ENCODE results near the gene GPRC5C.

Gene GPRC5C

DNA sequence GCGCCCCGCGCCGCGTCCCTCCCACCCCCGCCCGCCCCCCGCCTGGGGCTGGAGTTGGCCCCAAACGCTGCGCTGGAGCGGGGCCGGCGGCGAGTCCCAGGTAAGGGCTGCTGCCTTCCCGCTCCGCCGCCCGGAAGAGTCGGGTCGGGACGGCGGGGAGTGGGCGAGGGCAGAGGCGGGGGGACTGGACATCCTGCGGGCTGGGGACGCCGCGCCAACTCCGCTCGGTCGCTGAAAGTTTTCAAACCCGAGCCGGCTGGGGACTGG, 469 bp downstream of the GPRC5C start:
- Mint-ChIP-seq H3K4me3 (no peak overlapping the region), H3K27me3 (peaks cover 40 to 77% of the 10 kb centered on the region in 2 donors), H3K9me3 (no peaks in the 10 kb centered on the region), H3K4me1 (ENCODE audit: low read depth in 2 of 2) (peaks cover 3 to 5% of the 10 kb centered on the region in 2 donors), H3K36me3 (ENCODE audit: insufficient read depth) (peaks cover 7% of the 10 kb centered on the region), H3K27ac (no peak overlapping the region)
- no peak for ATAC-seq (replicated peaks)
- DNase-seq: no peak

DNA sequence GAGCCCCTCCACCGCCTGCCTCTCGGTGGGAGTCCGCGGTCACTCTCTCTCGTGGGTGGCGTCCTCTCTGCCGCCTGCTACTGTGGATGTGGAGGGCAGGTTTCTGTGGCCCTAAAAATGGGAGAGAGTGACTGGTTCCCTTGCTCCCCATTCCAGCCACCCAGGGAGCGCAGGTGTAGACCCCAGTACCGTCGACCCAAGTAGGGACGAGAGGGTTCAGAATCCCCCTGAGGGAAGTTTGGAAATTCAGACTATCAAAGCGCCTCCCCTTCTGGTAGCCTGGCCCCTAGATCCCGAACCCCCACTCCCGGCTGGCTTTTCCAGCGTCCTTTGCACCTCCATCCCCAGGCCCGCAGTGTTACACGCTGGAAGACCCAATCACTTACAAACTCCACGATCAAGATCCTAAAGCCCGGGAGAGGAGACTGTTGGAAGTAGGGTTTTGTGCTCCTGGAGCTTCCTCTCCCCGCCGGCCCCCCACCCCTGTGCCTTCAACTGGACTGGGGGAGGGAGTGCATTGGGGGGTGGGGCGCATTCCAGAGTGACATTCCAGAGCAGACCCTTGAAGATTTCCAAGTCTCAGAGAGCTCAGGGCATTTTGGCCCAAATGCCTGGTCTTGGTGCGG, 991 bp downstream of the GPRC5C start:
- peak overlapping the region; percentile 27 to 63 for H3K4me3 Mint-ChIP-seq
- no peak overlapping the region for H3K27ac Mint-ChIP-seq
- H3K27me3 Mint-ChIP-seq: peaks cover 40 to 72% of the 10 kb centered on the region in 2 donors
- DNase-seq: no peak
- H3K36me3 Mint-ChIP-seq (ENCODE audit: insufficient read depth): peaks cover 8% of the 10 kb centered on the region
- no peak for ATAC-seq (replicated peaks)
- H3K4me1 Mint-ChIP-seq (ENCODE audit: low read depth in 2 of 2): peaks cover 3 to 5% of the 10 kb centered on the region in 2 donors
- H3K9me3 Mint-ChIP-seq: peaks cover 0 to under 1% of the 10 kb centered on the region in 2 donors

DNA sequence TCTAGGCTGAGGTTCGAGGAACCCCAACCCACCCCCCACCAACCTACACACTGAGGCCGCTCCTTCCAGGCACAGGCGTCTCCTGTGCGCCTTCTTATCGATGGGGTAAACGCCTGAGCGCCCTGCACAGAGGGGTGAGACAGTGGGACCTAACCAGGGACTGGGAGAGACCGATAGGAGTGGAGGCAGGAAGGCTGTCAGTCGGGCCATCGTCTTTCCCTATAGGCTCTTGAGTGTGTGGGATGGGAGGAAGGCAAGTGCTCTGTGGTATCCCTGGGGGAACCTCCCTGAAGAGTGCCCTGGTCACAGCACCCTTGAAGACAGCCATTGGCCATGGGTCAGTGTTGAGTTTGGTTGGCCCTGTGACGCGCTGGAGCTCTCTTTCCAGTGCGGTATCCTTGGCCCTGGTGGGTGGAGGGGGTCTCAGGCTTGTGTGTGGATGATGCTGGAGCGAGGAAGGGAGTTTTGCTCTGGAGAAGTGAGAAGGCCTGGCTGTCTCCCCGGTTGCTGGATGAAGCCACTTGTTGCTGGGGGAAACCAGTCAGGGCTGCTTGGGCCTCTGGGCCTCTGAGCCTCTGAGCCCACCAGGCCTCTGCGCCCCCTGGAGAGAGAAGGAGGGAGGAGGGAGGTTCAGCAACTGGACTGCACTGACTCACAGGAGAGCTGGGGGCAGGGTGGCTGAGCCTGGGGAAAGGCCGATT, 1.7 kb downstream of the GPRC5C start:
- Mint-ChIP-seq H3K27ac (no peak overlapping the region), H3K36me3 (ENCODE audit: insufficient read depth) (peaks cover 10% of the 10 kb centered on the region), H3K27me3 (peaks cover 40 to 71% of the 10 kb centered on the region in 2 donors), H3K4me1 (ENCODE audit: low read depth in 2 of 2) (peaks cover 3 to 5% of the 10 kb centered on the region in 2 donors), H3K4me3 (no peak overlapping the region), H3K9me3 (peaks cover 0 to 2% of the 10 kb centered on the region in 2 donors)
- ATAC-seq (replicated peaks) (no peak), DNase-seq (no peak)

DNA sequence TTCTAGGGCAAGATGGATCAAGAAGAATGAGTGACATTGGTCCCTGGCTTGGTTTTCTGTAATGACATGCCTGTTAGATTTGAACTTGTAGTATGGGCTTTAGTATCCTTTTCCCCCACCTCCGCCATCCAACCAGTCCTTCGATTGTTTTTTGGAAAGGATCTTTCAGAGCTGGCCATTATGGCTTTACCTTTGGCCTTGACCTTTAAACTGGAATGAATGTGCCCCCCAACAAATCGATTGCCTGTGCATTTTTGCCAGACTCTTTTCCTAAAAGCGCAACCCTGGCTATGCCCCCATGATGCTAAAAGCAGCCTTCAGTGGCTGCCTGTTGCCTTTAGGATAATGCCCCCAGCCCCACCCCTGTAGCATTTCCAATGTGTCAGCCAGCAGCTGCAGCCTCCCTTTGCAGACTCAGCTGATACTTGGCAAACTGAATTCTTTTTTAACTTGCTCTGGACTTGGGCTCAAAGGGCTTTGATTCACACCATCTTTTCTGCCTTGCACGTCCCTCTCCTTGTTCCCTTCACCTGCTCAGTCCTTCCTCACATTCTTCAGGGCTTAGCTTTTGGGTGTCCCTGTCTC, 4.0 kb downstream of the GPRC5C start:
- Mint-ChIP-seq H3K4me1 (ENCODE audit: low read depth in 2 of 2) (peaks cover 3 to 12% of the 10 kb centered on the region in 2 donors), H3K27me3 (peaks cover 28 to 63% of the 10 kb centered on the region in 2 donors), H3K9me3 (peaks cover 0 to 5% of the 10 kb centered on the region in 2 donors), H3K36me3 (ENCODE audit: insufficient read depth) (peaks cover 12% of the 10 kb centered on the region), H3K4me3 (no peak overlapping the region), H3K27ac (no peak overlapping the region)
- ATAC-seq (replicated peaks) (no peak), DNase-seq (no peak)

DNA sequence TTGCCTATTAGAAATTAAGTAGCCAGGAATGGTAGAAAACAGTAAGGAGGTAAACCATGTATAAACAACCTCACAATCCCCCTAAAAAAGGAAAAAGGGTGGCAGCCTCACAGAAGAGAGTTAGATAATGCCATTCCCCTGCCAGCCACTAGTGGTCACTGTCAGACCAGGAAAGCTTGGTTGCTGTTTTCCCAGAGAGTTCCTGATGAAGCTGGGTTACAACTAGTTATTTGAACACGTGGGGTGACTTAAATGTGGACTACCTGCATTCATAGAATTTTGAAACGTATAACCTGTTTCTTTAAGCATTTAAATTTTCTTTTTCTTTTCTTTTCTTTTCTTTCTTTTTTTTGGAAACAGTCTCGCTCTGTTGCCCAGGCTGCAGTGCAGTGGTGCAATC, 5.8 kb downstream of the GPRC5C start:
- Mint-ChIP-seq H3K27ac (no peak overlapping the region), H3K9me3 (peaks cover 0 to 5% of the 10 kb centered on the region in 2 donors), H3K4me3 (no peak overlapping the region), H3K4me1 (ENCODE audit: low read depth in 2 of 2) (peaks cover 0 to 11% of the 10 kb centered on the region in 2 donors), H3K27me3 (peaks cover 18 to 55% of the 10 kb centered on the region in 2 donors), H3K36me3 (ENCODE audit: insufficient read depth) (peaks cover 12% of the 10 kb centered on the region)
- no peak for ATAC-seq (replicated peaks)
- no peak for DNase-seq

DNA sequence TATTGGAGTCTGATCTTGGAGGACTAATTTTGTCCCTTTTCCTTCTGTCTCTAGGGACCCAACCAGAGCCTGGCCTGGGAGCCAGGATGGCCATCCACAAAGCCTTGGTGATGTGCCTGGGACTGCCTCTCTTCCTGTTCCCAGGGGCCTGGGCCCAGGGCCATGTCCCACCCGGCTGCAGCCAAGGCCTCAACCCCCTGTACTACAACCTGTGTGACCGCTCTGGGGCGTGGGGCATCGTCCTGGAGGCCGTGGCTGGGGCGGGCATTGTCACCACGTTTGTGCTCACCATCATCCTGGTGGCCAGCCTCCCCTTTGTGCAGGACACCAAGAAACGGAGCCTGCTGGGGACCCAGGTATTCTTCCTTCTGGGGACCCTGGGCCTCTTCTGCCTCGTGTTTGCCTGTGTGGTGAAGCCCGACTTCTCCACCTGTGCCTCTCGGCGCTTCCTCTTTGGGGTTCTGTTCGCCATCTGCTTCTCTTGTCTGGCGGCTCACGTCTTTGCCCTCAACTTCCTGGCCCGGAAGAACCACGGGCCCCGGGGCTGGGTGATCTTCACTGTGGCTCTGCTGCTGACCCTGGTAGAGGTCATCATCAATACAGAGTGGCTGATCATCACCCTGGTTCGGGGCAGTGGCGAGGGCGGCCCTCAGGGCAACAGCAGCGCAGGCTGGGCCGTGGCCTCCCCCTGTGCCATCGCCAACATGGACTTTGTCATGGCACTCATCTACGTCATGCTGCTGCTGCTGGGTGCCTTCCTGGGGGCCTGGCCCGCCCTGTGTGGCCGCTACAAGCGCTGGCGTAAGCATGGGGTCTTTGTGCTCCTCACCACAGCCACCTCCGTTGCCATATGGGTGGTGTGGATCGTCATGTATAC, 8.0 kb downstream of the GPRC5C start:
- Mint-ChIP-seq H3K27ac (no peak overlapping the region), H3K4me1 (ENCODE audit: low read depth in 2 of 2) (peaks cover 0 to 14% of the 10 kb centered on the region in 2 donors), H3K27me3 (peaks cover 5 to 55% of the 10 kb centered on the region in 2 donors), H3K9me3 (peaks cover 0 to 5% of the 10 kb centered on the region in 2 donors), H3K36me3 (ENCODE audit: insufficient read depth) (peaks cover 6% of the 10 kb centered on the region), H3K4me3 (no peak overlapping the region)
- ATAC-seq (replicated peaks) (no peak), DNase-seq (no peak)

DNA sequence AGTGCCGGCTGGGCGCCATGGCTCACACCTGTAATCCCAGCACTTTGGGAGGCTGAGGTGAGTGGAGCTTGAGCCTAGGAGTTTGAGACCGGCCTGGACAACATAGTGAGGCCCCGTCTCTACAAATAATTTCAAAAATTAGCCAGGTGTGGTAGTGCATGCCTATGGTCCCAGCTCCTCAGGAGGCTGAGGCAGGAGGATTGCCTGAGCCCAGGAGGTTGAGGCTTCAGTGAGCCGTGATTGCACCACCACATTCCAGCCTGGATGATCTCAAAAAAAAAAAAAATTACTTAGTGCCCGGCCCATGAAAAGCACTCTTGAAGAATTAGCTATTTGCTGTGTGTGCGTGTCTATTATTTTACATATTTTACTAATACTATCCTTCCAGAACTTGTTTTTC, 9.6 kb downstream of the GPRC5C start:
- Mint-ChIP-seq H3K4me1 (ENCODE audit: low read depth in 2 of 2) (peaks cover 0 to 14% of the 10 kb centered on the region in 2 donors), H3K9me3 (peaks cover 0 to 5% of the 10 kb centered on the region in 2 donors), H3K4me3 (no peak overlapping the region), H3K27ac (no peak overlapping the region), H3K27me3 (peaks cover 0 to 40% of the 10 kb centered on the region in 2 donors), H3K36me3 (ENCODE audit: insufficient read depth) (peaks cover 6% of the 10 kb centered on the region)
- no peak for DNase-seq
- ATAC-seq (replicated peaks): no peak

DNA sequence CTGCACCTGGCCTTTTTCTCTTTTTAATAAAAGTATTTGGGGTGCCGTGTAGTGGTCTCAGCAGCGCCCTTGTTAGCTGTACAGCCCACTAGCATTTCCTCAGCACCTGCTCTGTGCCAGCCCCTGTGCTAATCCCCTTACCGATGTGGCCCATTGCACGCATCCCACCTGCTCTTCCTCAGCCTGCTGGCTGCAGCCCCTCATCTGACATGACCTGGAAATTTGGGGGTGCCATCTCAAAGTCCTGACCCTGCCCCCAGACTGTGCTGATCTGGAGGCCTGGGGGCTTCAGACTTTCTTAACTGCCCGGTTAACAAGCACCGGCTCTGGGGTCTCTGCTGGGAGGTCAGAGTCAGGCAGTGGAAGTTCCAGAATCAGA, 10.4 kb downstream of the GPRC5C start:
- Mint-ChIP-seq H3K27me3 (peaks cover 0 to 33% of the 10 kb centered on the region in 2 donors), H3K9me3 (peaks cover 0 to 5% of the 10 kb centered on the region in 2 donors), H3K27ac (peak overlapping the region in 1 of 2 donors; percentile 38), H3K36me3 (ENCODE audit: insufficient read depth) (peaks cover 6% of the 10 kb centered on the region), H3K4me1 (ENCODE audit: low read depth in 2 of 2) (peaks cover 0 to 14% of the 10 kb centered on the region in 2 donors), H3K4me3 (no peak overlapping the region)
- no peak for ATAC-seq (replicated peaks)
- DNase-seq: no peak

DNA sequence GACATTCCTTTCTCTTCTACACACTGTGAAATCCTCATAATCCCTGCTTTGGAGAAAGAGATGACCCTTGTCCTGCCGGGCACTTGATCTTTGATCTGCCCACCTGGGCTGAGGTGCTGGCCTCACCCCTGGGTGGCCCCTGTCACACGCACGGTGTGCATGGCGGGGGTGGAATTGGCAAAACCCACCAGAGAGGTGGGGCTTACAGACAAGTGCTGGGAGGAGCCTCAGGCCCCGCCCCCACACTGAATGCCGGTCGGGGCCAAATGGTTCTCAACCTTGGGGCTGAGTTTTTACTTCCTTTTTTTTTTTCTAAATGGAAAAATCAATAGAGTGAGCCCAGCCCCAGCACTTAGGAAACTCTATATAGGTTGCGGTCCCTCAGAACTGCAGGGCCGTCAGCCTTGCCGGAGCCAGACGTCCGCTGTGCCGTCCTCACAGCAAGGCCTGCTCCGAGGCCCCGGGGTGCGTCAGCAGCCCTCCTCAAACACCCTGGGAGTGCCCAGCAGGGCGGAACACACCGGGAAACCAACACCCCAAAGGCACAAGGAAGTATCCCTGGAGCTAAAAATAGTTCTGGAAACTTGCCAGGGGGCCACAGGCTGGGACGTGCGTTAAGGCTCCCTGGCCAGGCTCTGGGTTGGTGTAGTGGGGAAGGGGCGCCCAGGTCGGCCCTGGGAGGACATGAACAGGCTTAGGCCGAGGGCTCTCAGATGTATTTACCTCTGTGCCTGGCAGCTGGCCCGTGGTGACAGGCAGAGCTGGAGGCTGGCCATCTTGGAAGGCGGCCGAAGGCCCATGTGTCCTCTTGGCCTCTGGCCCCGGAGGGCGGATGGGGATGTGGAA, 11.0 kb downstream of the GPRC5C start:
- ATAC-seq (replicated peaks) (peak; percentile 54), DNase-seq (no peak)
- Mint-ChIP-seq H3K27me3 (peaks cover 0 to 33% of the 10 kb centered on the region in 2 donors), H3K9me3 (peaks cover 0 to 4% of the 10 kb centered on the region in 2 donors), H3K36me3 (ENCODE audit: insufficient read depth) (peaks cover 4% of the 10 kb centered on the region), H3K4me1 (ENCODE audit: low read depth in 2 of 2) (peaks cover 0 to 14% of the 10 kb centered on the region in 2 donors), H3K4me3 (peak overlapping the region in 1 of 2 donors; percentile 44), H3K27ac (peak overlapping the region in 1 of 2 donors; percentile 38)

DNA sequence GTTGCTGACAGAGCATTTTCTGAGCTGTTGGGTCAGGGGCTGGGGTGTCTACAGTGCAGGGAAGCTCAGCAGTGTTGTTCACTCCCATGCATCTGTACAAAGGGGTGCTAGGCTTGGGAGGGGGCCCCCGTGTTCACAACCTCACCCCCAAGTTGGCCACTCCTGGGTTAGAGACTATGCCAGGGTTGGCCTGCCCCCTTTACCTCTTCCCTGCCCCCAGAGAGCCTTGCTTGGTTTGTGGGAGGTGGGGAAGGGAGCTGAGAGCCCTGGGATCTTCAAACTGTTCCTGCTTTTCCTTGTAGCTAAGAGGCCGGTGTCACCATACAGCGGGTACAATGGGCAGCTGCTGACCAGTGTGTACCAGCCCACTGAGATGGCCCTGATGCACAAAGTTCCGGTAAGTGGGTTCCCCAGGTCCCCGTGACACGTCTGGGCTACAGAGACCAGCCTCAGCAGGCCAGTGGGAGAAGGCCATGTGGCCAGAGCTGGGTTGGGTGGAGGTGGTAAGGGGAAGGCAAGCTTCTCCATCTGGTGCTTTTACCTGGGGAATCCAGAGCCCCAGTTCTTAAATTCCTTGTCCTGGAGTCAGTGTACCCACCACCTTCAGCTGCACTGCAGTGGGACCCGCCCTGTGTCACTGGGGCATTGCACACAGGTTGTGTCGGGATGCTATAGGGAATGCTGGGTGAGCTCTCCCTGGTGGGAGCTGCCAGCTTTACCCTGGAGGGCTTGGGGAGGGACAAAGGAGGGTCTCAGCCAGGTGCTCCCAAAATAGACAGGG, 11.8 kb downstream of the GPRC5C start:
- no peak for ATAC-seq (replicated peaks)
- peaks cover 0 to 33% of the 10 kb centered on the region in 2 donors for H3K27me3 Mint-ChIP-seq
- DNase-seq: no peak
- peaks cover 0 to 14% of the 10 kb centered on the region in 2 donors for H3K4me1 Mint-ChIP-seq (ENCODE audit: low read depth in 2 of 2)
- peaks cover 3% of the 10 kb centered on the region for H3K36me3 Mint-ChIP-seq (ENCODE audit: insufficient read depth)
- H3K27ac Mint-ChIP-seq: no peak overlapping the region
- H3K9me3 Mint-ChIP-seq: peaks cover 0 to 2% of the 10 kb centered on the region in 2 donors
- no peak overlapping the region for H3K4me3 Mint-ChIP-seq

DNA sequence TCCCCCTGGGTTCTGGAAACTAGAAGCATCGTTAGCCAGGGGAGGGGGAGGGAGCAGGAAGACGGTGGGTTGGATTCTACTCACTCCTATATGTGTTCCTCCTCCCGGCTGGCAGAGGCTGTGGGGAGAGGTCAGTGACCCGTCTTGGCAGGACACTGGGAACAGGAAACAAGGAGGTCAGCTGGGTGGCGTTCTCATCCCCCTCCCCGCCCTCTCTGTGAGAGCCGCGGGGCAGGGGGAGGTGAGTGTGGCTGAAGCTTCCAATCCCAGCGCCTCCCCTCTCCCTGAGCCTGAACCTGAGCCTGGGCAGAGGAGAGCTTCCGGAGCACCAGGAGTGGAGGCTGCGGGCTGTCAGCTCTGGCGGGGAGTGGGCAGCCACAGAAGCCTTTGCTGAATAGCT, 12.5 kb downstream of the GPRC5C start:
- ATAC-seq (replicated peaks) (no peak), DNase-seq (no peak)
- Mint-ChIP-seq H3K4me1 (ENCODE audit: low read depth in 2 of 2) (peaks cover 0 to 14% of the 10 kb centered on the region in 2 donors), H3K9me3 (no peaks in the 10 kb centered on the region), H3K36me3 (ENCODE audit: insufficient read depth) (peaks cover 3% of the 10 kb centered on the region), H3K27me3 (peaks cover 0 to 33% of the 10 kb centered on the region in 2 donors), H3K4me3 (no peak overlapping the region), H3K27ac (no peak overlapping the region)

DNA sequence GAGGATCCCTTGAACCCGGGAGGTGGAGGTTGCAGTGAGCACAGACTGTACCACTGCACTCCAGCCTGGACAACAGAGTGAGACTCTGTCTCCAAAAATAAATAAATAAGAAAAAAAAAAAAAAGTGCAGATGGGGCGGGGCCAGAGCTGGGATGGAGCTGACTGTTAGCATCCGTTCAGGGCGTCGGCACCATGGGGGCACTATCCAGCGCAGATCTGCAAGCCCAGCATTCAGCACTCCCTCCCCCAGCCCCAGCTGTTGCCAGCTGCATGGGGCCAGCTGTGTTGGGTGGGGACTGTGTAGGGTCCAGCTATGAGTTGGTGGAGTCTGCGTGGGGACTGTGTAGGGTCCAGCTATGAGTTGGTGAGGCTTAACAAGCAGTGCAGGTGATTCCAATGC, 13.3 kb downstream of the GPRC5C start:
- ATAC-seq (replicated peaks) (no peak), DNase-seq (no peak)
- no peaks in the 10 kb centered on the region for H3K9me3 Mint-ChIP-seq

More for the DNA sequence above, 13.3 kb downstream of the GPRC5C start:
- Mint-ChIP-seq H3K4me1 (ENCODE audit: low read depth in 2 of 2) (peaks cover 0 to 11% of the 10 kb centered on the region in 2 donors), H3K27me3 (peaks cover 0 to 27% of the 10 kb centered on the region in 2 donors), H3K36me3 (ENCODE audit: insufficient read depth) (peaks cover 2% of the 10 kb centered on the region), H3K4me3 (no peak overlapping the region), H3K27ac (no peak overlapping the region)

All from effector memory CD8-positive, alpha-beta T cell (primary cell).